Astrocyte (in vitro differentiated cells and primary cell): ENCODE results near the gene COBL. TPM values are rescaled to one million over a fixed set of nuclear protein-coding genes. Genes with fewer than 3 reads are reported as not detected.

Source experiments
- DNase-seq: peaks from one replicate; pipeline ENCODE4 v3.0.0-alpha.2; 2010; ENCODE audit warnings: low read depth
- FAIRE-seq: peaks from 2 replicates; lab custom pipeline; 2011; peaks lifted over from hg19 to GRCh38; lab: Jason Lieb, UNC
- H2AFZ ChIP-seq: 2 replicates; pipeline ENCODE4 v1.6.0; 2012; ENCODE audit warnings: low read depth, low read length, inconsistent platforms
- H3K27ac ChIP-seq: 2 replicates; pipeline ENCODE4 v1.5.1; 2011; ENCODE audit warnings: low read depth, low read length, inconsistent platforms
- H3K27me3 ChIP-seq: 2 replicates; pipeline ENCODE4 v1.6.0; 2011; ENCODE audit warnings: low read length, inconsistent platforms; ENCODE audit not compliant: insufficient read depth
- H3K36me3 ChIP-seq: 2 replicates; pipeline ENCODE4 v1.5.1; 2011; ENCODE audit warnings: low read length, inconsistent platforms; ENCODE audit not compliant: insufficient read depth
- H3K4me1 ChIP-seq: 2 replicates; pipeline ENCODE4 v1.5.1; 2011; ENCODE audit warnings: low read length, inconsistent platforms; ENCODE audit not compliant: insufficient read depth
- H3K4me2 ChIP-seq: 2 replicates; pipeline ENCODE4 v1.6.0; 2012; ENCODE audit warnings: low read length, inconsistent platforms
- H3K4me3 ChIP-seq: 2 replicates; pipeline ENCODE4 v1.5.1; 2011; ENCODE audit warnings: low read depth, mild to moderate bottlenecking, low read length, inconsistent platforms; ENCODE audit not compliant: insufficient read depth
- H3K79me2 ChIP-seq: 2 replicates; pipeline ENCODE4 v1.6.0; 2012; ENCODE audit warnings: mild to moderate bottlenecking, low read length, inconsistent platforms; ENCODE audit not compliant: insufficient read depth
- H3K9ac ChIP-seq: 2 replicates; pipeline ENCODE4 v1.6.0; 2012; ENCODE audit warnings: mild to moderate bottlenecking, low read length, inconsistent platforms
- H3K9me3 ChIP-seq: 2 replicates; pipeline ENCODE4 v1.5.1; 2012; ENCODE audit warnings: low read depth, mild to moderate bottlenecking, low read length, inconsistent platforms; ENCODE audit not compliant: insufficient read depth
- H4K20me1 ChIP-seq: 2 replicates; pipeline ENCODE4 v1.6.0; 2012; ENCODE audit warnings: low read length, inconsistent platforms; ENCODE audit not compliant: insufficient read depth
- H3K27ac Mint-ChIP-seq: one replicate; pipeline ENCODE4 v1.8.0; 2021; ENCODE audit warnings: mild to moderate bottlenecking, mixed read lengths; ENCODE audit not compliant: unreplicated experiment
- H3K27me3 Mint-ChIP-seq: one replicate; pipeline ENCODE4 v1.8.0; 2021; ENCODE audit warnings: low read depth, mixed read lengths; ENCODE audit not compliant: unreplicated experiment
- H3K36me3 Mint-ChIP-seq: one replicate; pipeline ENCODE4 v1.8.0; 2021; ENCODE audit warnings: low read depth, mixed read lengths; ENCODE audit not compliant: unreplicated experiment
- H3K4me1 Mint-ChIP-seq: one replicate; pipeline ENCODE4 v1.8.0; 2021; ENCODE audit warnings: low read depth, mixed read lengths; ENCODE audit not compliant: unreplicated experiment
- H3K4me3 Mint-ChIP-seq: one replicate; pipeline ENCODE4 v1.8.0; 2021; ENCODE audit warnings: mild to moderate bottlenecking, moderate library complexity, mixed read lengths; ENCODE audit not compliant: unreplicated experiment
- H3K9me3 Mint-ChIP-seq: one replicate; pipeline ENCODE4 v1.8.0; 2021; ENCODE audit warnings: mild to moderate bottlenecking, mixed read lengths; ENCODE audit not compliant: unreplicated experiment
- CTCF ChIP-seq: IDR thresholded peaks from 2 replicates; pipeline ENCODE4 v1.5.1; 2011; ENCODE audit warnings: low read depth, mild to moderate bottlenecking, inconsistent platforms, low read length, moderate library complexity; ENCODE audit not compliant: insufficient read depth
- EZH2 ChIP-seq: IDR thresholded peaks from 2 replicates; pipeline ENCODE4 v1.6.1; 2012; ENCODE audit warnings: mild to moderate bottlenecking, low read length, inconsistent platforms; ENCODE audit not compliant: insufficient read depth
- total RNA-seq: library from RNA; stranded (reverse); gene quantifications from 2 replicates; pipeline ENCODE4 v1.2.1, GENCODE V29; 2021

Gene COBL
- total RNA-seq, 1 donor from 2014 or later: 6.4 TPM

- Mint-ChIP-seq H3K9me3 (no peaks in the 10 kb centered on the region), H3K36me3 (no peaks in the 10 kb centered on the region), H3K4me1 (peaks cover 24% of the 10 kb centered on the region), H3K27ac (no peak overlapping the region), H3K4me3 (no peak overlapping the region), H3K27me3 (no peaks in the 10 kb centered on the region)
- FAIRE-seq (no peak), DNase-seq (no peak)
- no peaks in the 10 kb centered on the region for H3K79me2 ChIP-seq
- H3K36me3 ChIP-seq: no peaks in the 10 kb centered on the region
- no peak overlapping the region for H3K4me3 ChIP-seq
- peaks cover 30% of the 10 kb centered on the region for H3K4me1 ChIP-seq
- no peaks in the 10 kb centered on the region for H3K9me3 ChIP-seq
- no peaks in the 10 kb centered on the region for H4K20me1 ChIP-seq
- no peak overlapping the region for H3K27ac ChIP-seq
- no peak overlapping the region for H2AFZ ChIP-seq
- H3K4me2 ChIP-seq: no peak overlapping the region
- no peak overlapping the region for H3K9ac ChIP-seq
- TF ChIP-seq EZH2: no peak
- TF ChIP-seq CTCF: no peak
- no peaks in the 10 kb centered on the region for H3K27me3 ChIP-seq
These were observed 290.3 kb downstream of the COBL start for GRCh38 chr7:51026341-51026740.

DNA sequence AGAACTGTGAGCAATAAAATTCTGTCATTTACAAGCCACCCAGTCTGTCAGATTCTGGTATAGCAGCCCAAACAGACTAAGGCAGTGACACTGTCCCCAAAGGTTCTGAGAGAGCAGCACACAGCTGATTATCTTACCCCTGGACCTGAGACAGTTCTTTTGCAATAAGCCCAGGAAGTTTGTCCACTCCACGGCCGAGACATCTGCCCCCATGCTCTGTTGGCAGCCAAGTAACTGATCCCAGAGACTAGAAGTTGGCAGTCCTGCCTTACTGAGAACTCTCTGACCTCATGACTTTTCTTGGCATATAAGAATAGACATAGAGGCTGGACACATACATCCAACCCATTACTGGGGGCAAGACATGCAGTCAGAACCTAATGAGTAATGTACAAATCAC lies 290.9 kb downstream of the COBL start:
- Histone ChIP-seq H3K79me2 (no peaks in the 10 kb centered on the region), H3K4me2 (no peak overlapping the region), H3K9me3 (no peaks in the 10 kb centered on the region), H3K4me1 (peaks cover 27% of the 10 kb centered on the region), H3K27ac (no peak overlapping the region), H3K4me3 (no peak overlapping the region), H3K9ac (no peak overlapping the region), H3K36me3 (no peaks in the 10 kb centered on the region), H3K27me3 (no peaks in the 10 kb centered on the region), H2AFZ (no peak overlapping the region), H4K20me1 (no peaks in the 10 kb centered on the region)
- Mint-ChIP-seq H3K9me3 (no peaks in the 10 kb centered on the region), H3K36me3 (no peaks in the 10 kb centered on the region), H3K27ac (no peak overlapping the region), H3K4me1 (peaks cover 24% of the 10 kb centered on the region), H3K4me3 (no peak overlapping the region), H3K27me3 (no peaks in the 10 kb centered on the region)
- TF ChIP-seq EZH2 (no peak), CTCF (no peak)
- FAIRE-seq (no peak), DNase-seq (no peak)

- H2AFZ ChIP-seq: no peak overlapping the region
- no peaks in the 10 kb centered on the region for H4K20me1 ChIP-seq
- no peaks in the 10 kb centered on the region for H3K36me3 ChIP-seq
- no peak overlapping the region for H3K4me2 ChIP-seq
- FAIRE-seq: no peak
- TF ChIP-seq EZH2: no peak
- no peak for TF ChIP-seq CTCF
- no peak overlapping the region for H3K27ac Mint-ChIP-seq
- H3K4me3 Mint-ChIP-seq: no peak overlapping the region
- no peaks in the 10 kb centered on the region for H3K9me3 ChIP-seq
- H3K27me3 Mint-ChIP-seq: no peaks in the 10 kb centered on the region
- H3K9me3 Mint-ChIP-seq: no peaks in the 10 kb centered on the region
- peaks cover 19% of the 10 kb centered on the region for H3K4me1 ChIP-seq
- H3K27ac ChIP-seq: no peak overlapping the region
- no peak for DNase-seq
- H3K9ac ChIP-seq: no peak overlapping the region
- H3K4me1 Mint-ChIP-seq: peaks cover 18% of the 10 kb centered on the region
- no peaks in the 10 kb centered on the region for H3K36me3 Mint-ChIP-seq
- no peaks in the 10 kb centered on the region for H3K79me2 ChIP-seq
- H3K4me3 ChIP-seq: no peak overlapping the region
- H3K27me3 ChIP-seq: no peaks in the 10 kb centered on the region
These were observed 291.7 kb downstream of the COBL start for GRCh38 chr7:51024867-51025266.
